Measurements from ENCODE around the gene CAMTA1. TPM values are rescaled to one million over a fixed set of nuclear protein-coding genes. Genes with fewer than 3 reads are reported as not detected.

CAMTA1 gene
- polyA plus RNA-seq, 1 donor (not counting 4 experiments of a cell fraction or from before 2014, with no cell fraction given), result 51.4 TPM

GRCh38 chr1:6788946-6789345 lies 3.7 kb downstream of the CAMTA1 start:
- H3K9me3 ChIP-seq (ENCODE audit: control insufficient read depth, low read depth, low read length), result no peaks in the 10 kb centered on the region
- H3K9ac ChIP-seq (ENCODE audit: control insufficient read depth, extremely low read depth, insufficient read depth, low read length), result no peak overlapping the region
- no peak for TF ChIP-seq EZH2 (IDR thresholded peaks at IDR 0.05; ENCODE audit: low read length)
- no peak for TF ChIP-seq CTCF (optimal IDR thresholded peaks at IDR 0.05 in 1 of 3, IDR thresholded peaks at IDR 0.05 in 1 of 3, conservative IDR thresholded peaks at IDR 0.05 in 1 of 3; ENCODE audit: extremely low read depth in 1 of 3, insufficient read depth in 2 of 3, low read length in 3 of 3)
- no peak overlapping the region for H2AFZ ChIP-seq (ENCODE audit: control insufficient read depth, low read length)
- no peaks in the 10 kb centered on the region for H4K20me1 ChIP-seq (ENCODE audit: control insufficient read depth, extremely low read depth, insufficient read depth, low read length)
- no peak overlapping the region for H3K27ac ChIP-seq (ENCODE audit: control insufficient read depth, insufficient read depth, low read length)
- H3K36me3 ChIP-seq (ENCODE audit: control insufficient read depth in 2 of 2, extremely low read depth in 1 of 2, insufficient read depth in 2 of 2, low read length in 2 of 2), result peaks cover 4% of the 10 kb centered on the region in 2 experiments
- H3K79me2 ChIP-seq (ENCODE audit: control insufficient read depth, insufficient read depth, low read length), result peaks cover 73% of the 10 kb centered on the region
- H3K4me1 ChIP-seq (ENCODE audit: control insufficient read depth, extremely low read depth, insufficient read depth, low read length), result peaks cover 9% of the 10 kb centered on the region
- H3K27me3 ChIP-seq (ENCODE audit: control insufficient read depth, extremely low read depth, insufficient read depth, low read length), result no peaks in the 10 kb centered on the region
- H3K4me3 ChIP-seq (ENCODE audit: control insufficient read depth in 2 of 3, extremely low read depth in 1 of 3, insufficient read depth in 2 of 3, low read depth in 1 of 3, low read length in 3 of 3), result no peak overlapping the region
- no peaks in the 10 kb centered on the region for H3K9me1 ChIP-seq (ENCODE audit: control insufficient read depth, extremely low read depth, insufficient read depth, low read length)
- dilution Hi-C loops (cut with MboI; ENCODE audit: extremely low pct_ligation_motif_present, low sequenced_read_pairs), result no loop called here
- H3K4me2 ChIP-seq (ENCODE audit: control insufficient read depth, extremely low read depth, insufficient read depth, low read depth, low read length), result no peak overlapping the region
- DNase-seq (ENCODE audit: low read depth, low spot score) (no peak), FAIRE-seq (no peak)

- Histone ChIP-seq H3K79me2 (ENCODE audit: control insufficient read depth, insufficient read depth, low read length) (peaks cover 79% of the 10 kb centered on the region), H3K9me1 (ENCODE audit: control insufficient read depth, extremely low read depth, insufficient read depth, low read length) (no peaks in the 10 kb centered on the region), H4K20me1 (ENCODE audit: control insufficient read depth, extremely low read depth, insufficient read depth, low read length) (no peaks in the 10 kb centered on the region), H3K27me3 (ENCODE audit: control insufficient read depth, extremely low read depth, insufficient read depth, low read length) (no peaks in the 10 kb centered on the region), H3K27ac (ENCODE audit: control insufficient read depth, insufficient read depth, low read length) (no peak overlapping the region), H3K4me2 (ENCODE audit: control insufficient read depth, extremely low read depth, insufficient read depth, low read depth, low read length) (no peak overlapping the region), H3K36me3 (ENCODE audit: control insufficient read depth in 2 of 2, extremely low read depth in 1 of 2, insufficient read depth in 2 of 2, low read length in 2 of 2) (peaks cover 4% of the 10 kb centered on the region in 2 experiments), H3K9ac (ENCODE audit: control insufficient read depth, extremely low read depth, insufficient read depth, low read length) (no peak overlapping the region), H3K4me3 (ENCODE audit: control insufficient read depth in 2 of 3, extremely low read depth in 1 of 3, insufficient read depth in 2 of 3, low read depth in 1 of 3, low read length in 3 of 3) (no peak overlapping the region), H3K9me3 (ENCODE audit: control insufficient read depth, low read depth, low read length) (no peaks in the 10 kb centered on the region), H3K4me1 (ENCODE audit: control insufficient read depth, extremely low read depth, insufficient read depth, low read length) (peaks cover 8% of the 10 kb centered on the region), H2AFZ (ENCODE audit: control insufficient read depth, low read length) (no peak overlapping the region)
- dilution Hi-C loops (cut with MboI; ENCODE audit: extremely low pct_ligation_motif_present, low sequenced_read_pairs), result no loop called here
- TF ChIP-seq CTCF (optimal IDR thresholded peaks at IDR 0.05 in 1 of 3, IDR thresholded peaks at IDR 0.05 in 1 of 3, conservative IDR thresholded peaks at IDR 0.05 in 1 of 3; ENCODE audit: extremely low read depth in 1 of 3, insufficient read depth in 2 of 3, low read length in 3 of 3), result no peak
- TF ChIP-seq EZH2 (IDR thresholded peaks at IDR 0.05; ENCODE audit: low read length), result no peak
- FAIRE-seq (no peak), DNase-seq (ENCODE audit: low read depth, low spot score) (no peak)
Observed at GRCh38 chr1:6790146-6790545, 4.9 kb downstream of the CAMTA1 start.

Measured in keratinocyte (primary cell).